Smooth muscle cell (in vitro differentiated cells): ENCODE data around the gene EGFL8. TPM values are rescaled to one million over a fixed set of nuclear protein-coding genes. Genes with fewer than 3 reads are reported as not detected.

Experiments used
- DNase-seq: peaks from one replicate; lab custom pipeline; 2025; ENCODE audit not compliant: unreplicated experiment; lab: John Stamatoyannopoulos, UW
- H2AFZ ChIP-seq: fragments of 200-600 bp; sonication (generic); 2 replicates; pipeline ENCODE4 v1.6.0; 2016; ENCODE audit warnings: antibody characterized with exemption, low read depth, mild to moderate bottlenecking
- H3F3A ChIP-seq: fragments of 200-600 bp; sonication (generic); 2 replicates; pipeline ENCODE4 v1.6.0; 2017; ENCODE audit warnings: antibody characterized with exemption, low read depth
- H3K27ac ChIP-seq: fragments of 200-600 bp; sonication (generic); 2 replicates; pipeline ENCODE4 v1.5.1; 2016; ENCODE audit warnings: low read depth, mild to moderate bottlenecking
- H3K27me3 ChIP-seq: fragments of 200-600 bp; sonication (generic); 2 replicates; pipeline ENCODE4 v1.6.1; 2016; ENCODE audit warnings: low read depth, mild to moderate bottlenecking
- H3K36me3 ChIP-seq: fragments of 200-600 bp; sonication (generic); 2 replicates; pipeline ENCODE4 v1.5.1; 2016; ENCODE audit warnings: low read depth
- H3K4me1 ChIP-seq: fragments of 200-600 bp; sonication (generic); 2 replicates; pipeline ENCODE4 v1.5.1; 2016; ENCODE audit warnings: low read depth
- H3K4me2 ChIP-seq: fragments of 200-600 bp; sonication (generic); 2 replicates; pipeline ENCODE4 v1.6.0; 2016; ENCODE audit warnings: mild to moderate bottlenecking
- H3K4me3 ChIP-seq: fragments of 200-600 bp; sonication (generic); 2 replicates; pipeline ENCODE4 v1.5.1; 2016; ENCODE audit warnings: mild to moderate bottlenecking
- H3K79me2 ChIP-seq: fragments of 200-600 bp; sonication (generic); 2 replicates; pipeline ENCODE4 v1.6.0; 2016; ENCODE audit warnings: low read depth, mild to moderate bottlenecking
- H3K9ac ChIP-seq: fragments of 200-600 bp; sonication (generic); 2 replicates; pipeline ENCODE4 v1.6.0; 2016; ENCODE audit warnings: low read depth
- H3K9me3 ChIP-seq: fragments of 200-600 bp; sonication (generic); replicated peaks from 2 replicates; pipeline ENCODE4 v1.5.1; 2016; ENCODE audit warnings: low read depth
- H4K20me1 ChIP-seq: fragments of 200-600 bp; sonication (generic); 2 replicates; pipeline ENCODE4 v1.6.0; 2016; ENCODE audit warnings: low read depth
- CTCF ChIP-seq: fragments of 200-600 bp; sonication (generic); IDR thresholded peaks from 2 replicates; pipeline ENCODE4 v1.5.1; 2017; ENCODE audit warnings: borderline replicate concordance, mild to moderate bottlenecking, antibody characterized with exemption; ENCODE audit not compliant: insufficient read depth, poor library complexity, severe bottlenecking
- WGBS: methylation state at CpG from one replicate; pipeline ENCODE4 v1.1.7; 2016; ENCODE audit warnings: low lambda C conversion rate; 5-methylcytosine and 5-hydroxymethylcytosine counted together
- polyA plus RNA-seq: library from polyadenylated mRNA; unstranded; fragments of >200 nt; fragmentation: Nextera tagmentation; extraction: Ambion mirVana; gene quantifications from 2 replicates; pipeline ENCODE4 v1.2.1, GENCODE V29; 2016
- total RNA-seq: library from RNA; depleted of rRNA; stranded (reverse); fragments of >200 nt; gene quantifications from 2 replicates; pipeline ENCODE4 v1.2.3, GENCODE V29; 2014

EGFL8 gene
- total RNA-seq (3.6 and 5.6 TPM in 2 replicates), polyA plus RNA-seq (4.3 and 8.2 TPM in 2 replicates)

GRCh38 chr6:32164295-32164694 lies at the start of gene EGFL8:
Gene EGFL8, plus strand, starts transcription at chr6:32164595. Its CDS starts 1,571 bp downstream, at chr6:32166166.
- Histone ChIP-seq H3F3A (peaks cover 8% of the 10 kb centered on the region), H2AFZ (no peak within 1 kb of the TSS), H3K4me3 (no peak within 1 kb of the TSS), H3K27ac (no peak within 1 kb of the TSS), H3K4me1 (no peaks in the 10 kb centered on the region), H3K4me2 (no peak within 1 kb of the TSS), H3K9me3 (no peaks in the 10 kb centered on the region), H3K27me3 (no peaks in the 10 kb centered on the region), H3K79me2 (no peaks in the 10 kb centered on the region), H4K20me1 (no peaks in the 10 kb centered on the region), H3K36me3 (no peaks in the 10 kb centered on the region), H3K9ac (no peak within 1 kb of the TSS)
- TF ChIP-seq CTCF: no peak
- DNase-seq: no peak

- no peaks in the 10 kb centered on the region for H3K79me2 ChIP-seq
- TF ChIP-seq CTCF: no peak
- H4K20me1 ChIP-seq: no peaks in the 10 kb centered on the region
- peaks cover 7% of the 10 kb centered on the region for H3F3A ChIP-seq
- 68% methylated on average over 6 of the region's 8 CpGs for WGBS
- H3K27ac ChIP-seq: peak overlapping the region; percentile 76
- no peaks in the 10 kb centered on the region for H3K9me3 ChIP-seq
- H3K4me3 ChIP-seq: no peak overlapping the region
- H3K27me3 ChIP-seq: peaks cover 3% of the 10 kb centered on the region
- no peak for DNase-seq
- H3K36me3 ChIP-seq: no peaks in the 10 kb centered on the region
- H3K4me2 ChIP-seq: no peak overlapping the region
- no peak overlapping the region for H2AFZ ChIP-seq
- no peaks in the 10 kb centered on the region for H3K4me1 ChIP-seq
- peak overlapping the region; percentile 59 for H3K9ac ChIP-seq
These were observed 49.6 kb upstream of the EGFL8 start for GRCh38 chr6:32114796-32115195.

- Histone ChIP-seq H3K9me3 (no peaks in the 10 kb centered on the region), H3K27ac (peak overlapping the region; percentile 76), H3K36me3 (no peaks in the 10 kb centered on the region), H3K27me3 (no peaks in the 10 kb centered on the region), H4K20me1 (no peaks in the 10 kb centered on the region), H3K4me2 (no peak overlapping the region), H3K4me3 (no peak overlapping the region), H3K9ac (no peak overlapping the region), H3F3A (peaks cover 7% of the 10 kb centered on the region), H2AFZ (no peak overlapping the region), H3K79me2 (no peaks in the 10 kb centered on the region), H3K4me1 (no peaks in the 10 kb centered on the region)
- TF ChIP-seq CTCF: no peak
- DNase-seq: no peak
- WGBS: 95% methylated on average over 6 of the region's 6 CpGs
These were observed 48.8 kb upstream of the EGFL8 start for GRCh38 chr6:32115623-32116022.

DNA sequence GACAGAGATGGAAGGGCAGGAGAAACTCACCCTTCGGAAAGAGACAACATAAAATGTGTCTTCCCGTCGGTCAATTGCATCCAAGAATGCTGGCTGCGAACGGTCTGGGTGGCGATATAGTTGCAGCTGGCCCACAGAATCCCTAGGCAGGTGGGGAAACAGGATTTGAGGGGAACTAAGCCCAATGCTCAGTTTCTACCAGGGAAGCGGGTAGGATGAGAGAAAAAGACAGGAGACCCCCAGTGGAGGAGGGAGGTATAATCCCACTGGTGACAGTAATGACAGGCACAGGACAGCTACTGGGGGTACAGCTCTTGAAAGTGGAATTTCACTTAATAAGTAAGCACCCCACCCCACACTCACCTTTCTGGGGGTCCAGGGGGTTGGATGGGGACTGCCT lies 47.7 kb upstream of the EGFL8 start:
- Histone ChIP-seq H3K27me3 (no peaks in the 10 kb centered on the region), H3K36me3 (no peaks in the 10 kb centered on the region), H3F3A (peaks cover 7% of the 10 kb centered on the region), H3K9ac (no peak overlapping the region), H3K9me3 (no peaks in the 10 kb centered on the region), H4K20me1 (no peaks in the 10 kb centered on the region), H3K79me2 (no peaks in the 10 kb centered on the region), H3K4me2 (no peak overlapping the region), H3K4me1 (no peaks in the 10 kb centered on the region), H3K4me3 (no peak overlapping the region), H3K27ac (no peak overlapping the region), H2AFZ (no peak overlapping the region)
- WGBS: 95% methylated on average over 7 of the region's 7 CpGs
- no peak for DNase-seq
- TF ChIP-seq CTCF: peak; percentile 30
